ENCODE results near the gene SNX22. TPM values are rescaled to one million over a fixed set of nuclear protein-coding genes. Genes with fewer than 3 reads are reported as not detected.

The SNX22 gene
- total and polyA plus RNA-seq, 4 donors: 2.2 to 37.4 (median 3.1) TPM

DNA sequence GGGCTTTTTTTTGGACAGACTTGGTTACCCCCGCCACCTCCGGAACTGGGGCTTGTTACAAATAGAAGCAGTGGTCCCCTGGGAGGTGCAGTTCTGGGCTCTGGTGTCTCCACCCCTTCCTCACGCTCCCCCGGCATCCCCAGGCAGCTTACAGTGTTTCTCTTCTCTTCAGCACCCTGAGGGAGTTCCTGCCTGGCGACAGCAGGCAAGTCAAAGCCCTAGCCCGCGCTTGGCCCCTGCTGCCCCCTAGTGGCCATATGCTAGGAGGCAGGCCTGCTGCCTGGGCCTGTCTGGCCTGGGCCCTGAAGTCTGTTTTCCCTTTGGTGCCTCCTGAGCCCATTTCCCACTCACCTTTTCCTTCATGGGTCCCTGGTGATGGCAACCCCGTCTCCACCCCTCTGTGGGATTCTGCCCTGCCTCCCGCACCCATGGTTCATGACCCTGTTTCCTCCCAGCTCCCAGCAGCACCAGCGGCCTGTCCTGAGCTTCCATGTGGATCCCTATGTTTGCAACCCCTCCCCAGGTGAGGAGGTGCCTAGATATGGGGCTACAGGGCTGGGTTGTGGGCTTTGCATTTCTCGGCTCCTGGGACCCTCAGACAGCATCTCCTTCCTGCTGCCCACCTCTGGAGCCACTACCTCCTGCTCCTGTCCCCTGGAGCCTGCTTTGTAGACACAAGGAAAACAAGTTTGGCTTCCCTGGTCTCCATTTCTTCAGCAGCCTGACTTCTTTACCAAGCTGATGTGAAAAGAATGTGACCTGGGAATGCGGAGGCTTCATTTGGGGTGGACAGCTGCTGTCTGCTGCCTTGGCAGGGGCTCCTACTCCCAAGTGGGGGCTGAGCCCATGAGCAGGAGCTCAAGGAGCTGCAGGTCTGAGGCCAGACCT is 2.2 kb downstream of the SNX22 start:
- peak; percentile 97 for DNase-seq (ENCODE audit: low spot score)
- peaks cover 16 to 29% (median 23%) of the 10 kb centered on the region in 4 donors for H3K4me1 ChIP-seq (ENCODE audit: control insufficient read depth in 4 of 4, insufficient read depth in 4 of 4, low read length in 3 of 4)
- H3K27ac ChIP-seq (ENCODE audit: low read depth in 1 of 2, low read length in 2 of 2): peak overlapping the region in 1 of 2 donors; percentile 26
- no peaks in the 10 kb centered on the region for H3K9me3 ChIP-seq (ENCODE audit: control insufficient read depth in 4 of 4, low read length in 3 of 4)
- peaks cover 11 to 41% (median 38%) of the 10 kb centered on the region in 4 donors for H3K36me3 ChIP-seq (ENCODE audit: control insufficient read depth in 4 of 4, insufficient read depth in 3 of 4, low read depth in 1 of 4, low read length in 3 of 4)
- H3K27me3 ChIP-seq (ENCODE audit: control insufficient read depth in 4 of 4, insufficient read depth in 4 of 4, low read length in 3 of 4): no peaks in the 10 kb centered on the region
- no peak overlapping the region for H3K9ac ChIP-seq (ENCODE audit: low read depth in 1 of 2, low read length in 2 of 2)
- no peak overlapping the region for H3K4me3 ChIP-seq (ENCODE audit: low read depth in 1 of 3, low read length in 3 of 3)
- TF ChIP-seq RXRA (IDR thresholded peaks at IDR 0.05): peak; percentile 25 to 57
- peak in 1 of 2 donors; percentile 32 for TF ChIP-seq JUND (IDR thresholded peaks at IDR 0.05)
- TF ChIP-seq ATF3 (IDR thresholded peaks at IDR 0.05): no peak
- peak; percentile 93 to 95 for TF ChIP-seq RAD21 (IDR thresholded peaks at IDR 0.05)
- TF ChIP-seq REST (IDR thresholded peaks at IDR 0.05): peak; percentile 14
- no peak for TF ChIP-seq GABPA (IDR thresholded peaks at IDR 0.05 in 1 of 2, conservative IDR thresholded peaks at IDR 0.05 in 1 of 2)
- no peak for TF ChIP-seq TAF1 (conservative IDR thresholded peaks at IDR 0.05)
- TF ChIP-seq YY1 (IDR thresholded peaks at IDR 0.05): no peak
- peak; percentile 27 for TF ChIP-seq SP1 (IDR thresholded peaks at IDR 0.05)
- no peak for TF ChIP-seq ZBTB33 (IDR thresholded peaks at IDR 0.05)
- peak; percentile 23 for TF ChIP-seq FOXA2 (IDR thresholded peaks at IDR 0.05)
- TF ChIP-seq, protein P1, sequence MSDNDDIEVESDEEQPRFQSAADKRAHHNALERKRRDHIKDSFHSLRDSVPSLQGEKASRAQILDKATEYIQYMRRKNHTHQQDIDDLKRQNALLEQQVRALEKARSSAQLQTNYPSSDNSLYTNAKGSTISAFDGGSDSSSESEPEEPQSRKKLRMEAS (IDR thresholded peaks at IDR 0.05): no peak
- TF ChIP-seq, protein P2, sequence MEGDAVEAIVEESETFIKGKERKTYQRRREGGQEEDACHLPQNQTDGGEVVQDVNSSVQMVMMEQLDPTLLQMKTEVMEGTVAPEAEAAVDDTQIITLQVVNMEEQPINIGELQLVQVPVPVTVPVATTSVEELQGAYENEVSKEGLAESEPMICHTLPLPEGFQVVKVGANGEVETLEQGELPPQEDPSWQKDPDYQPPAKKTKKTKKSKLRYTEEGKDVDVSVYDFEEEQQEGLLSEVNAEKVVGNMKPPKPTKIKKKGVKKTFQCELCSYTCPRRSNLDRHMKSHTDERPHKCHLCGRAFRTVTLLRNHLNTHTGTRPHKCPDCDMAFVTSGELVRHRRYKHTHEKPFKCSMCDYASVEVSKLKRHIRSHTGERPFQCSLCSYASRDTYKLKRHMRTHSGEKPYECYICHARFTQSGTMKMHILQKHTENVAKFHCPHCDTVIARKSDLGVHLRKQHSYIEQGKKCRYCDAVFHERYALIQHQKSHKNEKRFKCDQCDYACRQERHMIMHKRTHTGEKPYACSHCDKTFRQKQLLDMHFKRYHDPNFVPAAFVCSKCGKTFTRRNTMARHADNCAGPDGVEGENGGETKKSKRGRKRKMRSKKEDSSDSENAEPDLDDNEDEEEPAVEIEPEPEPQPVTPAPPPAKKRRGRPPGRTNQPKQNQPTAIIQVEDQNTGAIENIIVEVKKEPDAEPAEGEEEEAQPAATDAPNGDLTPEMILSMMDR (IDR thresholded peaks at IDR 0.05; ENCODE audit: low read depth, low read length, missing input control): peak; percentile 98
- TF ChIP-seq HNF4A (conservative IDR thresholded peaks at IDR 0.05): peak; percentile 17 to 22
- TF ChIP-seq HNF4G (IDR thresholded peaks at IDR 0.05): no peak
- 18% methylated on average over 12 of the region's 12 CpGs for WGBS

Measured in liver (tissue), 9 donors.